NB4 (cell line): ENCODE measurements around the gene CTAG1A.

Experiments used
- MYC ChIP-seq: IDR thresholded peaks from 2 replicates; pipeline ENCODE4 v1.6.1; 2011; ENCODE audit warnings: low read depth, low read length
- POLR2A ChIP-seq: IDR thresholded peaks from 2 replicates; pipeline ENCODE4 v1.6.1; 2011; ENCODE audit warnings: mild to moderate bottlenecking; ENCODE audit not compliant: insufficient read length; ENCODE audit errors: extremely low read depth
- TF ChIP-seq, protein P1 (sequence below): IDR thresholded peaks from one replicate; pipeline ENCODE4 v1.5.1; 2012; ENCODE audit warnings: low read depth, low read length
- TF ChIP-seq, protein P2 (sequence below): IDR thresholded peaks from 2 replicates; pipeline ENCODE4 v1.6.1; 2011; ENCODE audit warnings: low read depth, low read length

DNA sequence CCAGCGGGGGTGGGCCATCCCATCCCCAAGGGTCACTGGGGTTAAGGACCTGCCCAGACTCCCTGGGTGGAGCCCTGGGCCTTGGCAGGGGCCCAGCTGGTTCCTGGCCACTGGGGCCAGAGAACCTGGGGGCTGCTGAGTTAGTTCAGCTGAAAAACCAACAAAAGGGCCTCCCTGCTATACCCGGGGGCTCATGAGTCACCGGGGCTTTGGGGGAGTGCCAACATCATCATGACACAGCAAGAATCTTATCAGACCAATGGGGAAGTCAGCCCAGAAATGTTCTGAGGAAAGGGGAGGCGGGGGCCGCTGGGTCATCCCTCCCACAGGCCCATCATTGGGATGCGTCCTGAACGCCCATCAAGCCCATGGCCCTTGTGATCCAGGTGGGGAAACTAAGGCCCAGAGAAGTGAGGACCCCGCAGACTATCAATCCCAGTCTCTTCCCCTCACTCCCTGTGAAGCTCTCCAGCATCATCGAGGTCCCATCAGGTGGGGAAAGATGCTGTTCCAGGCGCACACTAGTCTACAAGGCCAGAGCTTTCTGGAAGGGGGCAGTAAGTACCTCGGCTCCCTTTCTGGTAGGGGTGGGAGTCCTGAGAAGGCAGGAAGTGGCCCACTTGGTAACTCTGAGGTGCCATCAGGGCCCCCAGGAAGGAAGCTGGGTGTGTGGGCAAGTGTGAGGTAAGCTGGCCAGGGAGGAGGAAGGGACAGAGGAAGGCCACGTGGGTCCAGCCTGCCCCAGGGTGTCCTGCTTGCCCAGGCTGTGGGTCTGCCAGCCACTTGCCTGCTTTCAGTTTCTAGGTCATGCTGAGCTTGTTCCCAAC is 42.8 kb upstream of the CTAG1A start:
- TF ChIP-seq, protein P1, sequence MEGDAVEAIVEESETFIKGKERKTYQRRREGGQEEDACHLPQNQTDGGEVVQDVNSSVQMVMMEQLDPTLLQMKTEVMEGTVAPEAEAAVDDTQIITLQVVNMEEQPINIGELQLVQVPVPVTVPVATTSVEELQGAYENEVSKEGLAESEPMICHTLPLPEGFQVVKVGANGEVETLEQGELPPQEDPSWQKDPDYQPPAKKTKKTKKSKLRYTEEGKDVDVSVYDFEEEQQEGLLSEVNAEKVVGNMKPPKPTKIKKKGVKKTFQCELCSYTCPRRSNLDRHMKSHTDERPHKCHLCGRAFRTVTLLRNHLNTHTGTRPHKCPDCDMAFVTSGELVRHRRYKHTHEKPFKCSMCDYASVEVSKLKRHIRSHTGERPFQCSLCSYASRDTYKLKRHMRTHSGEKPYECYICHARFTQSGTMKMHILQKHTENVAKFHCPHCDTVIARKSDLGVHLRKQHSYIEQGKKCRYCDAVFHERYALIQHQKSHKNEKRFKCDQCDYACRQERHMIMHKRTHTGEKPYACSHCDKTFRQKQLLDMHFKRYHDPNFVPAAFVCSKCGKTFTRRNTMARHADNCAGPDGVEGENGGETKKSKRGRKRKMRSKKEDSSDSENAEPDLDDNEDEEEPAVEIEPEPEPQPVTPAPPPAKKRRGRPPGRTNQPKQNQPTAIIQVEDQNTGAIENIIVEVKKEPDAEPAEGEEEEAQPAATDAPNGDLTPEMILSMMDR = no peak
- TF ChIP-seq, protein P2, sequence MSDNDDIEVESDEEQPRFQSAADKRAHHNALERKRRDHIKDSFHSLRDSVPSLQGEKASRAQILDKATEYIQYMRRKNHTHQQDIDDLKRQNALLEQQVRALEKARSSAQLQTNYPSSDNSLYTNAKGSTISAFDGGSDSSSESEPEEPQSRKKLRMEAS = peak; percentile 77
- TF ChIP-seq POLR2A = no peak
- peak; percentile 65; the same call in 1 of the 2 replicates for TF ChIP-seq MYC
